ENCODE measurements around the gene MDN1.

MDN1 gene

DNA sequence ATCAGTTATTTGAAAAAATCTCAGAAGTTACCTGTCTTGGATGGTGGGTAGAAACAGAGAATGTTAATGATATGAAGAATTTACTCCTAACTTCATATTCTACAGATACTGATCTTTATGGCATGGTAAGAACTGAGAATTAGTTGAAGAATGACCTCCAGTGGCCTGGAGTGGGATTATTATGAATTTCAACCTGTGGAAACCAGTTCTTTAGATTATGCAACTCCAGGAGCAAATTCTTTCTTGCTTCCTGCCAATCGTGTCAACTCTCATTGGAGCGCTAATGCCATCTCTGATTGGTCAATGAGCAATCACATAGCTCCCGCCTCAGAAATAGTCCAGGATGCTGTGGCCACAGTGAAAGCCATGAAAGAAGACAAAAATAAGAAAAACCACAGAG lies 221.6 kb downstream of the MDN1 start:
- TF ChIP-seq EZH2phosphoT487 (IDR thresholded peaks at IDR 0.05; ENCODE audit: low read depth) (no peak), CTCF (IDR thresholded peaks at IDR 0.05; ENCODE audit: low read depth, low read length) (no peak)
- H2AFZ ChIP-seq (ENCODE audit: low read depth, low read length): no peak overlapping the region

DNA sequence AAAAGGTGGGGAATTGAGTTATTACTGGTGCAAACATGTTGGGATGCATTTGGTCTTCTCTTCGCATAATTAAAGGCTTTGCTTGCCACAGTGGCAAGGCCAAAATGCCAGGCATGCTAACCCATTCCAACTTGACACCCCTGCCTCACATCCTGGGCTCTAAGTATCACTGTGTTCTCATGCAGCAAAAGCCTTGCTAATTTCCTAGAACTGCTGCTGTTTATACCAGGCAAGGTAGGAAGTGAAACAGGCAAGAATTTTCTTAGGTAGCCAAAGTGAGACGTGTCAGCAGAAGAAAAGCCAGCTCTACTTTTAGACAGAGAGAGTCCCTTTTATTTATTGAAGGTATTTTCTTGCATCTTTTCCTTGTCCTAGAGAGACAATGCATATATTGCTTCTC lies 222.2 kb downstream of the MDN1 start:
- Histone ChIP-seq H3K4me3 (ENCODE audit: low read length) (peak overlapping the region; percentile 29; the same call in 1 of the 2 replicates), H3K9me3 (ENCODE audit: insufficient read depth, low read length) (no peaks in the 10 kb centered on the region), H3K9ac (ENCODE audit: low read length) (no peak overlapping the region), H3K27ac (ENCODE audit: low read length) (peak overlapping the region; percentile 86), H3K4me1 (ENCODE audit: low read length) (peaks cover 35% of the 10 kb centered on the region), H3K27me3 (ENCODE audit: low read depth, low read length) (no peaks in the 10 kb centered on the region), H2AFZ (ENCODE audit: low read depth, low read length) (no peak overlapping the region), H3K79me2 (ENCODE audit: low read length) (no peaks in the 10 kb centered on the region), H3K4me2 (ENCODE audit: low read length) (peak overlapping the region; percentile 58), H3K36me3 (replicated peaks; ENCODE audit: low read depth, low read length) (no peaks in the 10 kb centered on the region), H4K20me1 (ENCODE audit: insufficient read depth, low read length) (no peaks in the 10 kb centered on the region)
- TF ChIP-seq EZH2phosphoT487 (IDR thresholded peaks at IDR 0.05; ENCODE audit: low read depth): no peak
- no peak for TF ChIP-seq CTCF (IDR thresholded peaks at IDR 0.05; ENCODE audit: low read depth, low read length)

More for the DNA sequence above, 221.6 kb downstream of the MDN1 start:
- Histone ChIP-seq H3K9me3 (ENCODE audit: insufficient read depth, low read length) (no peaks in the 10 kb centered on the region), H3K4me2 (ENCODE audit: low read length) (peak overlapping the region; percentile 58), H3K9ac (ENCODE audit: low read length) (no peak overlapping the region), H3K4me1 (ENCODE audit: low read length) (peaks cover 35% of the 10 kb centered on the region), H3K79me2 (ENCODE audit: low read length) (no peaks in the 10 kb centered on the region), H3K27me3 (ENCODE audit: low read depth, low read length) (no peaks in the 10 kb centered on the region), H3K4me3 (ENCODE audit: low read length) (peak overlapping the region; percentile 29; the same call in 1 of the 2 replicates), H3K27ac (ENCODE audit: low read length) (peak overlapping the region; percentile 15; the same call in 1 of the 2 replicates), H4K20me1 (ENCODE audit: insufficient read depth, low read length) (no peaks in the 10 kb centered on the region), H3K36me3 (replicated peaks; ENCODE audit: low read depth, low read length) (no peaks in the 10 kb centered on the region)

- Histone ChIP-seq H3K4me1 (ENCODE audit: low read length) (peaks cover 35% of the 10 kb centered on the region), H4K20me1 (ENCODE audit: insufficient read depth, low read length) (no peaks in the 10 kb centered on the region), H3K9me3 (ENCODE audit: insufficient read depth, low read length) (no peaks in the 10 kb centered on the region), H3K4me2 (ENCODE audit: low read length) (peak overlapping the region; percentile 58), H3K4me3 (ENCODE audit: low read length) (peak overlapping the region; percentile 25; the same call in 1 of the 2 replicates), H3K27ac (ENCODE audit: low read length) (peak overlapping the region; percentile 86), H3K36me3 (replicated peaks; ENCODE audit: low read depth, low read length) (no peaks in the 10 kb centered on the region), H3K9ac (ENCODE audit: low read length) (peak overlapping the region; percentile 43; the same call in 1 of the 2 replicates), H2AFZ (ENCODE audit: low read depth, low read length) (peak overlapping the region; percentile 34; the same call in 1 of the 2 replicates), H3K27me3 (ENCODE audit: low read depth, low read length) (no peaks in the 10 kb centered on the region), H3K79me2 (ENCODE audit: low read length) (no peaks in the 10 kb centered on the region)
- TF ChIP-seq CTCF (IDR thresholded peaks at IDR 0.05; ENCODE audit: low read depth, low read length) (no peak), EZH2phosphoT487 (IDR thresholded peaks at IDR 0.05; ENCODE audit: low read depth) (no peak)
Measured at GRCh38 chr6:89596484-89596883, 223.1 kb downstream of the MDN1 start.

GRCh38 chr6:89596056-89596455 lies 223.5 kb downstream of the MDN1 start:
- H3K27me3 ChIP-seq (ENCODE audit: low read depth, low read length): no peaks in the 10 kb centered on the region
- H2AFZ ChIP-seq (ENCODE audit: low read depth, low read length): peak overlapping the region; percentile 65; the same call in 1 of the 2 replicates
- H3K4me2 ChIP-seq (ENCODE audit: low read length): peak overlapping the region; percentile 58

More at GRCh38 chr6:89596056-89596455, 223.5 kb downstream of the MDN1 start:
- Histone ChIP-seq H3K27ac (ENCODE audit: low read length) (peak overlapping the region; percentile 86), H3K36me3 (replicated peaks; ENCODE audit: low read depth, low read length) (no peaks in the 10 kb centered on the region), H3K4me3 (ENCODE audit: low read length) (peak overlapping the region; percentile 25; the same call in 1 of the 2 replicates), H3K79me2 (ENCODE audit: low read length) (no peaks in the 10 kb centered on the region), H3K4me1 (ENCODE audit: low read length) (peaks cover 35% of the 10 kb centered on the region), H4K20me1 (ENCODE audit: insufficient read depth, low read length) (no peaks in the 10 kb centered on the region), H3K9ac (ENCODE audit: low read length) (peak overlapping the region; percentile 43; the same call in 1 of the 2 replicates), H3K9me3 (ENCODE audit: insufficient read depth, low read length) (no peaks in the 10 kb centered on the region)
- TF ChIP-seq CTCF (IDR thresholded peaks at IDR 0.05; ENCODE audit: low read depth, low read length): no peak
- TF ChIP-seq EZH2phosphoT487 (IDR thresholded peaks at IDR 0.05; ENCODE audit: low read depth): no peak

Measured in OCI-LY3 (cell line).